ENCODE measurements around the gene HOXB7.

Gene HOXB7

GRCh38 chr17:48609033-48609432 lies 1.8 kb downstream of the HOXB7 start:
- DNase-seq (ENCODE audit: low read depth, low spot score) = no peak

GRCh38 chr17:48608494-48608834 lies 2.4 kb downstream of the HOXB7 start:
- DNase-seq (ENCODE audit: low read depth, low spot score) = no peak

- DNase-seq (ENCODE audit: low read depth, low spot score) = no peak
Observed at GRCh38 chr17:48606892-48607614, 3.8 kb downstream of the HOXB7 start.

GRCh38 chr17:48605991-48606891 lies 4.6 kb downstream of the HOXB7 start:
- no peak for DNase-seq (ENCODE audit: low read depth, low spot score)

GRCh38 chr17:48605409-48605919 lies 5.4 kb downstream of the HOXB7 start:
- no peak for DNase-seq (ENCODE audit: low read depth, low spot score)

GRCh38 chr17:48604770-48605329 lies 6.0 kb downstream of the HOXB7 start, which contains the start of gene HOXB6:
TSS of gene HOXB6 (minus strand) at chr17:48604986. CDS start at chr17:48598150, 6,836 bp downstream.
- no peak for DNase-seq (ENCODE audit: low read depth, low spot score)

- no peak for DNase-seq (ENCODE audit: low read depth, low spot score)
Observed at GRCh38 chr17:48603959-48604769, 6.7 kb downstream of the HOXB7 start.

- no peak for DNase-seq (ENCODE audit: low read depth, low spot score)
Observed at GRCh38 chr17:48601539-48602425, 9.0 kb downstream of the HOXB7 start.

- DNase-seq (ENCODE audit: low read depth, low spot score) = no peak
Observed at GRCh38 chr17:48601207-48601538, 9.6 kb downstream of the HOXB7 start.

GRCh38 chr17:48600244-48601098 lies 10.3 kb downstream of the HOXB7 start:
- no peak for DNase-seq (ENCODE audit: low read depth, low spot score)

- no peak for DNase-seq (ENCODE audit: low read depth, low spot score)
Observed at GRCh38 chr17:48599354-48599753, 11.5 kb downstream of the HOXB7 start.

GRCh38 chr17:48598736-48599135 lies 12.1 kb downstream of the HOXB7 start:
- DNase-seq (ENCODE audit: low read depth, low spot score) = no peak

- DNase-seq (ENCODE audit: low read depth, low spot score) = no peak
Observed at GRCh38 chr17:48597778-48598631, 12.8 kb downstream of the HOXB7 start.

- DNase-seq (ENCODE audit: low read depth, low spot score) = no peak
Observed at GRCh38 chr17:48597528-48597777, 13.4 kb downstream of the HOXB7 start.

- DNase-seq (ENCODE audit: low read depth, low spot score) = no peak
Observed at GRCh38 chr17:48596735-48597527, 13.9 kb downstream of the HOXB7 start.

GRCh38 chr17:48596000-48596734 lies 14.7 kb downstream of the HOXB7 start:
- DNase-seq (ENCODE audit: low read depth, low spot score) = no peak

- DNase-seq (ENCODE audit: low read depth, low spot score) = no peak
Observed at GRCh38 chr17:48595278-48595999, 15.4 kb downstream of the HOXB7 start.

Data from activated naive CD8-positive, alpha-beta T cell treated with anti-CD3 and anti-CD28 coated beads, Interleukin-2, amount 50 U/mL, for 16 hours (primary cell).